H9 (cell line): ENCODE measurements around the gene KLHL18. TPM values are rescaled to one million over a fixed set of nuclear protein-coding genes. Genes with fewer than 3 reads are reported as not detected.

Experiments used
- DNase-seq: peaks from one replicate; pipeline ENCODE4 v3.0.0-alpha.2; 2017
- H2AFZ ChIP-seq: one replicate; pipeline ENCODE4 v1.6.1; 2013; ENCODE audit warnings: mild to moderate bottlenecking, low read length, control low read depth, moderate library complexity
- H2AK5ac ChIP-seq: 2 replicates; pipeline ENCODE4 v1.6.1; 2013; ENCODE audit warnings: low read length, control low read depth, mixed read lengths; ENCODE audit not compliant: insufficient read length
- H2BK120ac ChIP-seq: one replicate; pipeline ENCODE4 v1.6.1; 2013; ENCODE audit warnings: low read depth, mild to moderate bottlenecking, low read length, control low read depth, inconsistent platforms; ENCODE audit not compliant: poor library complexity, severe bottlenecking
- H2BK12ac ChIP-seq: 2 replicates; pipeline ENCODE4 v1.6.1; 2013; ENCODE audit warnings: low read length, control low read depth, mixed read lengths, low read depth; ENCODE audit not compliant: insufficient read length
- H2BK15ac ChIP-seq: 2 replicates; pipeline ENCODE4 v1.6.1; 2013; ENCODE audit warnings: low read depth, low read length, control low read depth
- H2BK20ac ChIP-seq: one replicate; pipeline ENCODE4 v1.6.1; 2013; ENCODE audit warnings: low read depth, mild to moderate bottlenecking, low read length, control low read depth, inconsistent platforms; ENCODE audit not compliant: poor library complexity, severe bottlenecking
- H2BK5ac ChIP-seq: 2 replicates; pipeline ENCODE4 v1.6.1; 2013; ENCODE audit warnings: low read length, control low read depth, mixed read lengths; ENCODE audit not compliant: insufficient read length
- H3K14ac ChIP-seq: 2 replicates; pipeline ENCODE4 v1.6.1; 2013; ENCODE audit warnings: low read length, control low read depth; ENCODE audit not compliant: insufficient read depth
- H3K18ac ChIP-seq: 2 replicates; pipeline ENCODE4 v1.6.1; 2013; ENCODE audit warnings: low read depth, mild to moderate bottlenecking, mixed read lengths, low read length, control low read depth; ENCODE audit not compliant: insufficient read length
- H3K23ac ChIP-seq: 2 replicates; pipeline ENCODE4 v1.6.1; 2013; ENCODE audit warnings: low read length, control low read depth, mixed read lengths, low read depth; ENCODE audit not compliant: insufficient read length
- H3K23me2 ChIP-seq: 2 replicates; pipeline ENCODE4 v1.6.1; 2013; ENCODE audit warnings: low read depth, mild to moderate bottlenecking, mixed read lengths, low read length, control low read depth; ENCODE audit not compliant: insufficient read length, poor library complexity, severe bottlenecking
- H3K27ac ChIP-seq: 2 replicates; pipeline ENCODE4 v1.5.1; 2013; ENCODE audit warnings: low read length, control low read depth, mixed read lengths, low read depth; ENCODE audit not compliant: insufficient read length
- H3K27me3 ChIP-seq: 2 replicates; pipeline ENCODE4 v1.6.1; 2013; ENCODE audit warnings: low read length, control low read depth, inconsistent platforms; ENCODE audit not compliant: insufficient read depth
- H3K4ac ChIP-seq: 2 replicates; pipeline ENCODE4 v1.6.1; 2013; ENCODE audit warnings: low read depth, mild to moderate bottlenecking, control low read depth, inconsistent platforms, low read length, moderate library complexity
- H3K4me1 ChIP-seq: 2 replicates; pipeline ENCODE4 v1.6.1; 2013; ENCODE audit warnings: low read length, control low read depth, inconsistent platforms; ENCODE audit not compliant: insufficient read depth
- H3K4me2 ChIP-seq: 2 replicates; pipeline ENCODE4 v1.6.1; 2013; ENCODE audit warnings: low read length, control low read depth, mixed read lengths; ENCODE audit not compliant: insufficient read length, insufficient read depth
- H3K56ac ChIP-seq: 2 replicates; pipeline ENCODE4 v1.6.1; 2013; ENCODE audit warnings: low read depth, mild to moderate bottlenecking, mixed read lengths, low read length, control low read depth; ENCODE audit not compliant: insufficient read length
- H3K79me1 ChIP-seq: 2 replicates; pipeline ENCODE4 v1.6.1; 2013; ENCODE audit warnings: low read depth, mild to moderate bottlenecking, moderate library complexity, low read length, control low read depth, inconsistent platforms; ENCODE audit not compliant: insufficient read depth, poor library complexity, severe bottlenecking
- H3K79me2 ChIP-seq: 2 replicates; pipeline ENCODE4 v1.6.1; 2013; ENCODE audit warnings: low read length, control low read depth, inconsistent platforms; ENCODE audit not compliant: insufficient read depth
- H3K9ac ChIP-seq: 2 replicates; pipeline ENCODE4 v1.6.1; 2013; ENCODE audit warnings: low read length, control low read depth, mixed read lengths; ENCODE audit not compliant: insufficient read length; ENCODE audit errors: extremely low read depth
- H3K9me3 ChIP-seq: one replicate; pipeline ENCODE4 v1.6.1; 2013; ENCODE audit warnings: low read depth, low read length, inconsistent platforms; ENCODE audit not compliant: control insufficient read depth
- H3T11ph ChIP-seq: one replicate; pipeline ENCODE4 v1.6.1; 2013; ENCODE audit warnings: mild to moderate bottlenecking, low read length, control low read depth, inconsistent platforms
- H4K20me1 ChIP-seq: one replicate; pipeline ENCODE4 v1.6.1; 2013; ENCODE audit not compliant: control insufficient read depth, insufficient read length, insufficient read depth
- H4K5ac ChIP-seq: 2 replicates; pipeline ENCODE4 v1.6.1; 2013; ENCODE audit warnings: low read depth, mild to moderate bottlenecking, mixed read lengths, low read length, control low read depth; ENCODE audit not compliant: insufficient read length
- H4K8ac ChIP-seq: replicated peaks from 2 replicates; pipeline ENCODE4 v1.6.1; 2013; ENCODE audit warnings: low read length, control low read depth, mixed read lengths, low read depth; ENCODE audit not compliant: insufficient read length
- H4K91ac ChIP-seq: 2 replicates; pipeline ENCODE4 v1.6.1; 2013; ENCODE audit warnings: low read depth, mild to moderate bottlenecking, moderate library complexity, mixed read lengths, low read length, control low read depth; ENCODE audit not compliant: insufficient read length
- H3K27ac Mint-ChIP-seq, 3 experiments: 2 replicates in 2 of 3; 3 replicates in 1 of 3; pipeline ENCODE4 v1.8.0; 2020 to 2021; ENCODE audit warnings: mixed read lengths in 3 of 3, mild to moderate bottlenecking in 1 of 3, moderate library complexity in 1 of 3
- H3K27me3 Mint-ChIP-seq: 2 replicates; pipeline ENCODE4 v1.8.0; 2021; ENCODE audit warnings: low read depth, mild to moderate bottlenecking, moderate library complexity, mixed read lengths
- H3K36me3 Mint-ChIP-seq, 3 experiments: 2 replicates in 2 of 3; 3 replicates in 1 of 3; pipeline ENCODE4 v1.8.0; 2020 to 2021; ENCODE audit warnings: low read depth in 3 of 3, mixed read lengths in 3 of 3; ENCODE audit not compliant: insufficient read depth in 1 of 3
- H3K4me1 Mint-ChIP-seq, 2 experiments: 2 replicates each; pipeline ENCODE4 v1.8.0; 2020; ENCODE audit warnings: mixed read lengths in 2 of 2
- H3K4me3 Mint-ChIP-seq, 2 experiments: 2 replicates in 1 of 2; 3 replicates in 1 of 2; pipeline ENCODE4 v1.8.0; 2020 to 2021; ENCODE audit warnings: mild to moderate bottlenecking in 2 of 2, mixed read lengths in 2 of 2, moderate library complexity in 1 of 2
- H3K9me3 Mint-ChIP-seq, 2 experiments: 2 replicates in 1 of 2; 3 replicates in 1 of 2; pipeline ENCODE4 v1.8.0; 2020; ENCODE audit warnings: mild to moderate bottlenecking in 2 of 2, mixed read lengths in 2 of 2, moderate library complexity in 1 of 2
- CTCF ChIP-seq: fragments of 200-600 bp; sonication (generic); conservative IDR thresholded peaks from 3 replicates; pipeline ENCODE4 v1.8.0; 2021; ENCODE audit warnings: antibody characterized with exemption, mild to moderate bottlenecking
- WGBS: extraction: QIAGEN DNeasy Blood & Tissue Kit; methylation state at CpG from one replicate; pipeline ENCODE4 v1.1.7; 2013; ENCODE audit warnings: missing lambda C conversion rate, low lambda C conversion rate, mixed read lengths; ENCODE audit not compliant: insufficient read length; ENCODE audit errors: extremely low coverage; 5-methylcytosine and 5-hydroxymethylcytosine counted together
- total RNA-seq: library from RNA; stranded (reverse); gene quantifications from 2 replicates; pipeline ENCODE4 v1.2.1, GENCODE V29; 2021

Gene KLHL18
- total RNA-seq, 1 experiment from 2014 or later = 55.3 TPM

GRCh38 chr3:47259114-47259513 lies 23.6 kb upstream of the KLHL18 start:
- H3K4me1 ChIP-seq = no peaks in the 10 kb centered on the region
- DNase-seq = no peak
- no peaks in the 10 kb centered on the region for H3K36me3 Mint-ChIP-seq
- no peak overlapping the region for H2BK120ac ChIP-seq
- no peak overlapping the region for H2BK5ac ChIP-seq
- H3K79me1 ChIP-seq = no peaks in the 10 kb centered on the region
- no peak overlapping the region for H3K23ac ChIP-seq
- H2BK12ac ChIP-seq = no peak overlapping the region
- no peak overlapping the region for H3K4me2 ChIP-seq
- H3K56ac ChIP-seq = no peak overlapping the region
- no peaks in the 10 kb centered on the region for H3K23me2 ChIP-seq
- WGBS = no CpG with 5 or more reads among the region's 3 CpGs
- no peak overlapping the region for H2AFZ ChIP-seq
- H3K27me3 Mint-ChIP-seq = no peaks in the 10 kb centered on the region; the same call in 1 of the 2 replicates
- no peak overlapping the region for H3K14ac ChIP-seq
- no peak overlapping the region for H3K27ac ChIP-seq
- H4K20me1 ChIP-seq = no peaks in the 10 kb centered on the region
- no peaks in the 10 kb centered on the region for H3K79me2 ChIP-seq
- peaks cover 0 to 3% of the 10 kb centered on the region in 2 experiments; a peak in 2 of 5 replicates for H3K9me3 Mint-ChIP-seq
- H3K27ac Mint-ChIP-seq = peak overlapping the region in 2 of 3 experiments; percentile 68 to 87; a peak in 3 of 7 replicates
- H2BK15ac ChIP-seq = no peak overlapping the region
- H4K91ac ChIP-seq = no peak overlapping the region
- no peak overlapping the region for H3K9ac ChIP-seq
- no peak overlapping the region for H3K4me3 Mint-ChIP-seq
- TF ChIP-seq CTCF = no peak
- no peak overlapping the region for H3K4ac ChIP-seq
- no peak overlapping the region for H4K8ac ChIP-seq
- H2BK20ac ChIP-seq = no peak overlapping the region
- no peaks in the 10 kb centered on the region for H3K27me3 ChIP-seq
- H3K4me1 Mint-ChIP-seq = peaks cover 35 to 39% of the 10 kb centered on the region in 2 experiments
- no peak overlapping the region for H4K5ac ChIP-seq
- no peak overlapping the region for H3T11ph ChIP-seq
- no peaks in the 10 kb centered on the region for H3K9me3 ChIP-seq
- no peak overlapping the region for H3K18ac ChIP-seq
- no peak overlapping the region for H2AK5ac ChIP-seq
